AG08396 (cell line): ENCODE data around the gene GABRG3.

Experiments used
- DNase-seq: peaks from one replicate; pipeline ENCODE4 v3.0.0; 2012; ENCODE audit warnings: low spot score, mixed read lengths

The GABRG3 gene

DNA sequence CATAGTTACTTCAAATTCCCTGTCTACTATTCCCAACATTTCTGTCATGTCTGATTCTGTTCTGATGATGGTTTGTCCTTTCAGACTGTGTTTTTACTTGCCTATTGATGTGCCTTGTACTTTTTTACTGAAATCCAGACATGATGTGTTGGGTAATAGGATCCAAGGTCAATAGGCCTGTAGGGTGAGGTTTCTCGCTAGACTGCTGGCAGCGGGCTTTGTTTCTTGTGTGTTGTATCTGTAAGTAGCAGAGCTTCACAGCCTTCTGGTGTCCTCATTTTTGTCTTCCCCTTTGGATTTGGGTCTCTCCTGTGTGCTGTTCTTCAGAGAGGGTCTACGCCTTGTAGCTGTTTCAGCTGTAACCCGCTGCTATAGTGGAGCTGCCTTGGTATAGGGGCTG lies 140.3 kb downstream of the GABRG3 start:
- DNase-seq, result no peak

- no peak for DNase-seq
Observed at GRCh38 chr15:27114473-27114872, 143.5 kb downstream of the GABRG3 start.

DNA sequence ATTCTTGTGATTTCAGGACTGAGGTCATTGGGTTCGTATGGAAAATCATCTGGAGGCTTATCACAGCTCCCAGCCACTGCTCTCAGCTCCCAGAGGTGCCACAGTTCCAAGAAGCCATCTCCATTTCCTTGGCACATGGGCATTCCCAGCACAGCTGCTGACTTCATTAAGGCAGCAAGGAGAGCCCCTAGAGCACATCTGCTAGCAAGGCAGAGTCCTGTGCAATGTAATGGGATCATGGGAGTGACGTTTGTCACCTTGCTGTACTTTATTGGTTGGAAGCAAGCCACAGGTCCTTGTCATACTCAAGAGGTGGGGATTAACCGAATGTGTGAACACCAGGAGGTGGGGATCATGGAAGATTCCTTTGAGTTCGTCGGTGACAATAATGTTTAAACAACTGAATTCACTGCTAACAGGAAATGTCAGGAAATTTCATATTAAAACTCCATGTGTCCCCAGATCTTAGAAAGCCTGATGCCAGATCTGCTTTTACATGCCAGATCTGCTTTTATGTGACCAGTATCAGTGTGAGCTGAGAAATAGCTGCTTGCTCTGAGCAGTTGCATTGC lies 148.8 kb downstream of the GABRG3 start:
- DNase-seq, result no peak

DNA sequence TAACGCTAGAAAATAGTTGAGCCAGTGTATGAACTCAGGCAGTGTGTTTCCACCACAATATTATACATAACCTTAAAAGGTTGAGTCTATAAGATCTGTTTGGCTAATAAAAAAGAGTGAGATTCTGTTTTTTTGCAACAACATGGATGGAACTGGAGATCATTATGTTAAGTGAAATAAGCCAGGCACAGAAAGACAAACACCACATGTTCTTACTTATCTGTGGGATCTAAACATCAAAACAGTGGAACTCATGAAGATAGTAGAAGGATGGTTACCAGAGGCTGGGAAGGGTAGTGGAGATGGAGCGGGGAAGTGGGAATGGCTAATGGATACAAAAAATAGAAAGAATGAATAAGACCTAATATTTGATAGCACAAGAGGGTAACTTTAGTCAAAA lies 150.7 kb downstream of the GABRG3 start:
- DNase-seq, result no peak

GRCh38 chr15:27123291-27123690 lies 152.3 kb downstream of the GABRG3 start:
- no peak for DNase-seq

GRCh38 chr15:27123808-27124207 lies 152.8 kb downstream of the GABRG3 start:
- no peak for DNase-seq

DNA sequence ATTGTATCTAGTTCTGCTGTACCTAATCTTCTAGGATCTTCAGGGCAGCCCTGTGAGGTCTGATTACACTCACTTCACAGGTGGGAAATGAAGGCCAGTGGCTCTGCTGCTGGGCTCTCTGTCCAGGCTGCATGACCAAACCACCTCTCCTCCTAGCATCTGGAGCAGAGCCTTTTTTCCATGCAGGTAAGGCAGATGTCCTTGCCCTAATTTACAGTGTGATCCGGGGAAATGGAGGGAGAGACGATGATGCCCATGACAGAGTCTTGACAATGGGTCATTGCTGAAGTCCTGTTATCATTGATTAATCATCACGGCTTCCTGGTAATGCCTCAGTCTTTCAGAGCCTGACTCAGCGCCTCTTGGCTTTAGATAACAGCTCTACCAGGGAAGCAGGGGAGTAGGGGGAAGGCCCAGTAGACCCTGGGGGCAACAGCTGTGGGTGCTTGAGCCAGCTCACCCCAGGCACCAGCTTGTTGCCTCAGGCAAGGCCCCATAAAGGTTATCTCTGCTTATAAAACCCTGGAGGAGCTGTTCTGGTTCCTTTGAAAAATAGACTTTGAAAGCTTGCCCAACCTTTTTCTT lies 153.4 kb downstream of the GABRG3 start:
- DNase-seq, result no peak

DNA sequence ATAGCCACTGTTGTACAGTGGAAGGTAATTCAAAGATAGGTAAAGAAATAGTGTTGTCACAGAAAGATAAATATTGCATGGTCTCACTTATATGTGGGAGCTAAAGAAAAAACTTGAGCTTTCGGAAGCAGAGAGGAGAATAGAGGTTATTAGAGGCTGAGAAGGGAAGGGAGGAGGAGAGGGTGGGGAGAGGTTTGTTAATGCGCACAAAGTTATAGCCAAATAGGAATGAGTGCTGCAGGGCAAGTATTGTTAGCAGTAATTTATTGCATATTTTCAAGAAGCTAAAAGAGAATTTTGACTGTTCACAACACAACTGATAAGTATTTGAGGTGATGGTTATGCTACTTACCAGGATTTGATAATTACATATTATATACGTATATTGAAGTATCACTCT lies 154.2 kb downstream of the GABRG3 start:
- DNase-seq, result no peak

DNA sequence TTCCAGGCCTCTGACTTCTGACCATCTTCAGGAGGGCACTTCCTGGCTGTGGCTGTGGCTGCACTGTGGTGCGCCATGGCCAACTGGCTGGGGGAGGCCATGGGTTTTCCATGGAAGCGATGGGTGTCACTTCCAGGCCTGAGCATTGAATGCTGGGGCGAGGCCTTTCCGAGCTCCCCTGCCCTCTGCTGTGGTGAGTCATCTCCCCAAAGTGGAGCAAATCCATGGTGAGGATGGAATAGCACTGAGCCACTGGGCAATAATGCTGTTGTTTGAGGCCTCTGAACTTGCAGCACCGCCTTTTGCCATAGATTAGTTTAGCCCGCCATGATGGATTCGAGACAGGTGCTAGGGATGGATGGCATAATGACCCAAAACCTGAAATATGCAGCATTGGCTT lies 155.5 kb downstream of the GABRG3 start:
- no peak for DNase-seq

GRCh38 chr15:27127815-27128570 lies 157.0 kb downstream of the GABRG3 start:
- no peak for DNase-seq

DNA sequence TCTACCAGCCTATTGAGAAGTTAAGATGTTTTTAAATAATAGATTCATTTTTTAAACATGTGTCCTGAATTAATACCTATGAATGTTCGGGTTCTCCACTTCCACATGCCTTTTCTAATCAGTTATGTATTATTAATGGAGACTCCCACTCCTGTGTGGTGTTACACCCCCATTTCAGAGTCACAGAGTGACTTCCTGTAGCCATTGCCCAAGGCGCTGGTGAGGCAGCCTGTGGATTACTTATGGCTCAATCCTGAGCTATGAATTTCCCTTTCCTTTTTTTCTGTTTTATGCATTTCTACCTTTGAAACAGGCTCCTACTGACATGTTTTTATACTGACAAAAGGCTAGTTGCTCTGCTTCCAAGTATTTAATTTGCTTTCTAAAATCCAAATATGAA lies 162.3 kb downstream of the GABRG3 start:
- no peak for DNase-seq

DNA sequence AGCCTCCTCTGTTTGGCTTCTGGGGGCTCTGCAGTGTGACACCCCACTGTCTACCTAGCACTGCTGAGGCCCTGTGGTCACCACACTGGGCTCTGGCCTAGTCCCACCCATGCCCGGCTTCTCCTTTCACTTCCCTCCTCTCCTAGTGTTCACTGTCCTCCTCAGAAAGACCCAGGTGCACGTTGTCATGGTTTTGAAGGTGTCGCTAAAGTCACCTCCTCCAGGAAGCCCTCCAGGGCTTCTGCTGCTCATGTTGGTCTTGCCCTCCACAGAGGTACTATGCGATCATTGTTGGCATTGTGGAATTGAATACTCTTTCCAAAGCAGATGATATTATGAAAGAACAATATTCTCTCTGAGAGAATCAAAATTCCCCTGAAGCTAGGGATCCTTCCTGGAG lies 163.5 kb downstream of the GABRG3 start:
- no peak for DNase-seq

DNA sequence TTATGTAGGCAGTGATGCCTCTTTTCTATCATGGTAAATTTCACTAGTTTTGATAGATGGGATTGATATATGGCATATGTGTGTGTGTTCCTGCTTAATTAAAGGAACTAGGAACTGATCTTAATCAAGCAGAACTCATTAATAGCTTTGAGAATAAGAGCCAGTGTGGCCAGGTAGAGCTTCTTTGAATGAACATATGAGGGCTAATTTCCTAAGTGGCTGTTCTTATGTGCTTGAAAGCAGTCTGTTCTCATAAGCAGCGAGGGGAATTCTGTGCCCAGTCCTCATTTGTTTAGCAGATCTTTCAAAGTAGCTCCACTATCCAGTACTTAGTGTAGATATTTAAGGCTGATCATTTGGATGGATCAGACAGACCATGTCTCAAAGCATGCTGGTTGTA lies 164.2 kb downstream of the GABRG3 start:
- no peak for DNase-seq

- no peak for DNase-seq
Observed at GRCh38 chr15:27137127-27137526, 166.1 kb downstream of the GABRG3 start.

DNA sequence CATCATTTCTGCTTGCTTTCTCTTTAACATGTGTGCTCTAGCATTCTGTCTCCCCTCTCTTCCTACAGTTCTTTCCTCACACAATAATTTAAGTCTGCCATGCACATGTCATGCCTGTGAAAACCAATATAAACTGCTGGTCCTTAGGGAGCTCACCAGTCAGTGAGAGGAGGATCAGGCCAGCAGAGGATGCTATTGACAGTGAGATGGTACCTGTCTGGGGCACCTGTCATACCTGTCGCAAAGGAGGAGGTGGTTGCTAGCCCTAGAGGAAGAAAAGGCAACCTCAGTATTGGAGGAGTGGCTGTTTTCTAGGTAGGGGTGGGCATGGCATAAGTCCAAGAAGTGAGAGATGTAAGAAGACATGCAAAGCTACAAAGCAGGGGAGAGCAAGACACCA lies 194.6 kb downstream of the GABRG3 start:
- no peak for DNase-seq

- DNase-seq, result no peak
Observed at GRCh38 chr15:27166917-27167316, 195.9 kb downstream of the GABRG3 start.

- no peak for DNase-seq
Observed at GRCh38 chr15:27167738-27168137, 196.8 kb downstream of the GABRG3 start.

- no peak for DNase-seq
Observed at GRCh38 chr15:27170851-27171250, 199.9 kb downstream of the GABRG3 start.

GRCh38 chr15:27172821-27173220 lies 201.8 kb downstream of the GABRG3 start:
- DNase-seq, result no peak

DNA sequence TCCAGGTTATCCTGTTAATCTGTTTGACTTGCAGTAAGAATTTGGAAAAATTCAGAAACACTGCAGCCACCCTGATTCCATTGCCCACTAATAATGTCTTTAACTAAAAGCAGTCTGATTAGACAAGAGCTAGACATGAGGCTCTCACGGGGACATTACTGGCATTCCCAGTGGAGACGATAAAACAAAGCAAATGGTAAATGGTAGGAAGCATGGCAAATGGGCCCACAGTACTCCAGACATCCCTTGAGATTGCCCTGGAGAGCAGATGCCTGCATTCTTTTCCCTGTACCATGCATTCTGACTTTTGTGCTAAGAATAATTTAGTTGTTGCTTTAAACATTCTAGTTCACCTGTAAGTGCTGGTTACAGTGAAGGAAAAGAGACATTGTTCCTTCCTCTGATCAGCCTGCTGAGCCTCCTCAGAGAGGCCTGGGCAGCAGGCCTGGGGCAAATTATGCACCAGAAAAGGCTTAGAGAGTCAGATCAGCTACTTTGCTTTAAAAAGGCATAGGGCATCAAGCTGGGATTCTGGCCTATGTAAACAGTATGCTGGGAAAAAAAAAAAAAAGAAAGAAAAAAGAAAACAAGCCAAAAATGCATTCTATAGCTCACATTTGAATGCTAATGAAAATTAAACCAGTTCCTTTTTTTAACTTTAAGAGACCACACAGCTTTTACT lies 204.6 kb downstream of the GABRG3 start:
- no peak for DNase-seq

DNA sequence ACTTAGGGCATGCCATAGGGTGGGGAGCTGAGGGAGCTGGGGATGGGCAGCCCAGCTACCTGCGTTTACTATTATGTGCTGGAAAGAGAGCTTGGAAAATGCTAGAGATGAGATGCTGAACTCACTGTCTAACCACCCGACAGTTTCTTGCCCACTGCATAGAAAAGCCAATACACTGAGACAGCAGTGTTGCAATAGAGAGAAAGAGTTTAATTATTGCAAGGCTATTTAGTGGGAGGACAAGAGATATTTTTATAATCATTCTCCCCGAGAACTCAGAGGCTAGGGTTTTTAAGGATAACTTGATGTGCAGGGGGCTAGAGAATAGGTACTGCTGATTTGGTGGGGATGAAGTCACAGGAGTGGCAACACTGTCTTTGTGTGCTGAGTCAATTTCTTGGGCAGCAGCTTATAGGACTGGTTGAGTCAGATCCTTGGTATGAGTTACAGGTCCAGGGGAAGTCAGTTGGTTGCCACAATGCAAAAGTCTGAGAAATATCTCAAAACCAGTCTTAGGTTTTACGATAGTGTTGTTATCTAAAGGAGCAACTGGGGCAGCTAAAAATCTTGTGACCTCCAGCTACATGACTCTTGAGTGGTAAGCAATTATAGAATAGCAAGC lies 205.9 kb downstream of the GABRG3 start:
- DNase-seq, result no peak

GRCh38 chr15:27179789-27180188 lies 208.8 kb downstream of the GABRG3 start:
- DNase-seq, result no peak
